NCI-H2081 treated with DMSO at 0.1 percent for 48 hours (cell line): ENCODE measurements around the gene HAUS7.

ENCODE experiments used
- DNase-seq: peaks from one replicate; lab custom pipeline; 2025; lab: John Stamatoyannopoulos, UW

The HAUS7 gene

DNA sequence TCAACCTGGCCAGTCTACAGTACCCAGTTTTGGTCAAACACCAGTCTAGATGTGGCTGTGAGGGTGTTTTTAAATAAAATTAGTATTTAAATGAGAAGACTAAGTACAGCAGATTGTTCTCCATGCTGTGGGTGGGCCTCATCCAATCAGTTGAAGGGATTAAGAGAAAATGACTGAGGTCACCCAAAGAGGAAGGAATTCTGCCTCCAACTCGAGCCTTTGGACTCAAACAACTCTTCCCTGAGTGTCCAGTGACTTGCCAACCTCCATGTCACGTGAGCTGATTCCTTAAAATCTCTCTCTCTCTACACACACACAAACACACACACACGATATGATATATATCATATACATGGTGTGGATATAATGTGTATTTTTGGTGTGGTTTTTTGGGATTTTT, 34.5 kb downstream of the HAUS7 start:
- DNase-seq = no peak

DNA sequence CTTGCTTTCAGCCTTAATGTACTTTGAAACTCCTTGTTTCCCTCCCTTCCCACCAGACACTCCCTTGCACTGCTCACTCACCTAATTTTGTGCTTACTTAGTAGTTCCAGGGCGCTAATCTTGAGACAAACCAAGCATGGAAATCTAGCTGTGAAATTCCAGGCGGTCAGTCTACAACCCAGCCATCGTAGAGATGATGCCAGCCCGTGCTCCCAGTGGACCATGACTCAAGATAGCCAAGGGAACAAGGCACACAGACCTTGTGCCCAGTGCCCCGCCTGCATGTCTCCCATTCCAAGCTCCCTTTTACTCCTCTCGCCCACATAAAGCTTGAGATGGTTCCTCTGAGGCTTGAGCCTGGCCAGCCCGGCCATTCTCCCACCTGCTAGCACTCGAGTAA, 35.6 kb downstream of the HAUS7 start:
- no peak for DNase-seq

DNA sequence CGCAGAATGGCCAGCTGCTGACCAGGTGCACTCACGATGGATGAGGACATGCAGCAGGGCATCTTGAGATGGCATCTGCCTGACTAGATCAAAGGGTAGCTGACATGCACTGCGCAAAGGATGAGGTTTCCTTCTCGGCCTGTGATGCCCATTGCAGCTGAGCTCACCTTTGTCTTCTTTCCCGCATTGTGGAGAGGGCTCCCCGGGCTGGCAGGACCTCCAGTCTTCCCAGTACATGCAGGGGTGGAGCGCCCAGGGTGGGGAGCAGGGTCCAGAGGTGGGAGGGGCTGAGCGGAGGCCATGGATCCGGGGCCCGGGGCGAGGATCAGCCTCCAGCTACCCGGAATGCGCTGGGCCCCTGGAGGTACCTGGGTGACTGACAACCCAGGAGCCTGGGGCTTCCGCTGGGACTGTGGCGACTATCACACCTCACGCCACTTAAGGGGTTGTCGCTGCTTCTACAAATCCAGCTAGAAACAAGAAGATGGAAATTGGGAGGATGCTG, 36.5 kb downstream of the HAUS7 start:
- no peak for DNase-seq

DNA sequence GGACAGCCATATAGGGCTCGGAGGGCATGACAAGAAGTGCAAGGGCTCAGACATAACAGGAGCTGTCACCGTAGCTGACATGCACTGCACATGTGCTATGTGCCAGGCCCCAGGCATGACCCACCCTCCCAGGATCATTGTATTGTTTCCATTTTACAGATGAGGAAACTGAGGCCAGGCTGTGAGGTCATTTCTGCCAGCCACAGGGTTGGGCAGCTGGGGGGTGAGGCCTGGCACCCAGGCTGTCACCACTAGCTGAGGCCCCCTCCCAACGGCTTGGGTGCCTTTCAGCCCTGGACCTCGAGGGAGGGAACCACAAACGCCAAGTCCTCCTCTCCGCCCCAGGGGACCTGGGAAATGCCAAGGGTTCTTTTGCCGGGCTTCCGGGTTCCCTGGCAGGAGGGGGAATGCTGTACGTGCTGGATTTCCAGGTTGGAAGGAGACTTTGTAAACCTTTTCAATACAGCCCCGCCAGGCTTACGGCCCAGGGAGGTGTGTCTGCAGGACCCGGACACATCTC, 37.2 kb downstream of the HAUS7 start:
- no peak for DNase-seq

DNA sequence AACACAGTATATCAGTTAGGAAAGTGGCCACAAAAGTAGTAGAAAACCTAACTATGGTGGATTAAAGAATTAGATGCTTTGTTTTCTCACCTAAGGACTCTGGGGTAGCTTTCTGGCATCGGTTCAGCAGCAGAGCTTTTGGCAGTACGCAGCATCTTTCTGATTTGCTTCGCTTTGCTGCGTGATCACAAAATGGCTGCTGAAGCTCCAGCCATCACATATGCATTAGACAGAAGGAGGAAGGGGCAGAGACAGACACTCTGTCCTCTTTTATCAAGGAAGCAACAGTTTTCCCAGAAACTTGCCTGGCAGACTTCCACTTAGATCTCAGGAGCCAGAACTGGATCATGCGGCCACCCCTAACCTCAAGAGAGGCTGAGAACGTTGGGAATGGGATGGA, 39.6 kb downstream of the HAUS7 start:
- DNase-seq = no peak

DNA sequence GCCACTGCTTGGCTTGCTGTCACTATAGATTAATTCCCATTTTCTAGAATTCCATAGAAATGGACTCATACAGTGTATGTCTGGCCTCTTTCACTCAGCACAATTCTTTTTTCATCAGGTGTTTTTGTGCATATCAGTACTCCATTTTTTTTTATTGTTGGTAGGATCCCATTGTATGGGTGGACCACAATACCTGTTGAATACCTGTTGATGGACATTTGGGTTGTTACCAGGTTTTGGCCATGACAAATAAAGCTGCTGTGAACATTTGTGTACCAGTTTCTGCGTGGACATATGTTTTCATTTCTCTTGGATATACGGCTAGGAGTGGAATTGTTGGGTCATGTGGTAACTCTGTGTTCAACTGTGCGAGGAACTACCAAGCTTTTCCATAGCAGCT, 44.2 kb downstream of the HAUS7 start:
- no peak for DNase-seq

DNA sequence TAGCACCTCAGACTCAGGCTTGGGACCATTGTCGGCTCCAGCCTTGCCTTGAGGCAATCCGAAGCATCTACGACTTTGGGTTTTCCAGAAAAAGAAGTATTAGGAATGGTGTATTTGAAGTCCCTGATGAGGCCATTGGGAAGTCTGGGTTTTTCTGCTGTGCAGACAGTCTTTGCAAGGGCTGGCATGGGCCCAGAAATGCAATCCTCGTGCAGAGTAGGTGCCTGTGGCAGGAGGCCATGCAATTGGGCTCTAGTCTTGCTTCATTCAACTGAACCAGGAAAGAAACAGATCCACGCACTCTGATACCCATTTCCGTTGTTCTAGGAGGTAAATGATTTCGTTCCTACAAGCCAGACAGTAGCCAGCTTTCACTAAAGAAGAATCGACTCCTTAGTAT, 46.7 kb downstream of the HAUS7 start:
- no peak for DNase-seq

DNA sequence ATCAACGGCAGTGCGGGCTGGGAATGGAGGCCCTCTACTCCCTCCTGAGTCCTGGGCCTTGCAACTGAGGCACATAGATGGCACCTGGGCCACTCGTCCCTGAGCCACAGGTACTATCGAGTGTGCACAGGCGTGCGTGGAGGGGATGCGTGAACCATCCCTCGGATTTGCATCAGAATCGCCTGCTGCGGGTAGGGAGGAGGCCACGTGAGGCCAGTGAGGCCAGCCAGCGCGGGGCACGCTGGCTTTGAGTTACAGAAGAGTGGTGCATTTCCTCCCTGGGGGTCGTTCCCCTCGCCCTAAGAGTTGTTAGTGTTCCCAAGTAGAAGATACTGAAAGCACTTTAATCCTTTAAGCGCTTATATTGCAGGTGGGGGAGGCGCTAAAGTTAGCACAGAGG, 48.5 kb downstream of the HAUS7 start:
- no peak for DNase-seq

DNA sequence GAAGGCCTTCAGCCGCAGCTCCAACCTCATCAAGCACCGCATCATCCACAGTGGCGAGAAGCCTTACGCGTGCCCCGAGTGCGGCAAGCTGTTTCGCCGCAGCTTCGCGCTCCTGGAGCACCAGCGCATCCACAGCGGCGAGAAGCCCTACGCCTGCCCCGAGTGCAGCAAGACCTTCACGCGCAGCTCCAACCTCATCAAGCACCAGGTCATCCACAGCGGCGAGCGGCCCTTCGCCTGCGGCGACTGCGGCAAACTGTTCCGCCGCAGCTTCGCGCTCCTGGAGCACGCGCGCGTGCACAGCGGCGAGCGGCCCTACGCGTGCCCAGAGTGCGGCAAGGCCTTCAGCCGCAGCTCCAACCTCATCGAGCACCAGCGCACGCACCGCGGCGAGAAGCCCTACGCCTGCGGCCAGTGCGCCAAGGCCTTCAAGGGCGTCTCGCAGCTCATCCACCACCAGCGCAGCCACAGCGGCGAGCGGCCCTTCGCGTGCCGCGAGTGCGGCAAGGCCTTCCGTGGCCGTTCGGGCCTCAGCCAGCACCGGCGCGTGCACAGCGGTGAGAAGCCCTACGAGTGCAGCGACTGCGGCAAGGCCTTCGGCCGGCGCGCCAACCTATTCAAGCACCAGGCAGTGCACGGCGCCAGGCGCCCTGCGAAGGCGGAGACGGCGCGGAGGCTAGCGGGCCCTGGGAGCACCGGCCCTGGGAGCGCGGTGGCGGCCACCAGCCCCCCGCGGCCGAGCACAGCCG, 49.4 kb downstream of the HAUS7 start:
- DNase-seq = no peak

DNA sequence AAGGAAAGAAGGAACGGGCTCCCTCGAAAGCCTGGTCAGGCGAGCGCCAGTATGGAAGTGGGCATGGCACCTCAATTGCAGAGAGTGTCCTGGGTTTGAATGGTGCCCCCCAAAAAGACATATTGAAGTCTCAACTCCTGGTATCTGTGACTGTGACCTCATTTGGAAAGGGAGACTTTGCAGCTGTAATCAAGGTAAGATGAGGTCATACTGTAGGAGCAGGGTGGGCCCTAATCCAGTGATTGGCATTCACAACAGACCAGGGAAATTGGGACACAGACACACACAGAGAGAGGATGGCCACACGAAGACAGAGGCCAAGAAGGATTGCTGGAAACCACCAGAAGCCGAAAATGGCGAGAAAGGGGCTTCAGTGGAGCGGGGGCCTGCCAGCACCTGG, 52.7 kb downstream of the HAUS7 start:
- DNase-seq = no peak

DNA sequence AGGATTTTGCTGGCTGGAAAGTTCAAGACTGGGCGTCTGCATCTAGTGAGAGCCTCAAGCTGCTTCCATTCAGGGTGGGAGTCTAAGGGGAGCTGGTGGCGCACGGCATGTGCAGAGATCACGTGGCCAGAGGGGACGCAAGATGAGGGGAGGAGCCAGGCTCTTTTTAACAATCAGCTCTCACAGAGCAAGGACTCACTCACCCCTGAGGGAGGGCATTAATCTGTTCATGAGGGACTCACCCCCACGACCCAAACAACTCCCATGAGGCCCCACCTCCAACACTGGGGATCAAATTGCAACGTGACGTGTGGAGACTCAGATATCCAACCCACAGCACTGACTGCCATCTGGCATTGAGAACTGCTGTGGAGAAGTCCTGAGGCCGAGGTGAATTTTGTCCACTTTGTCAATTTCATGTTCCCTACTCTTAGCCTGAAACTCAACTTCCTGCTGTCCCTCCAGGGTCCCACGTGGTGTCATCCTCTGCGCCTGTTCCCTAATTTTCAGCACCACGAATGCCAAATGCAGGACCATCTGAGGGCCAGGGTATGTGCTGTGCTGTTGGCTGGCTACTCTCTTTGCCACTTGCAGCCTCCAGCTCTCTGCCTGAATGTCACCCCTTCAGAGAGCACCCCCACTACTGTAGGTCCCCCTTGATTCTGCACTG, 53.5 kb downstream of the HAUS7 start:
- DNase-seq = no peak

DNA sequence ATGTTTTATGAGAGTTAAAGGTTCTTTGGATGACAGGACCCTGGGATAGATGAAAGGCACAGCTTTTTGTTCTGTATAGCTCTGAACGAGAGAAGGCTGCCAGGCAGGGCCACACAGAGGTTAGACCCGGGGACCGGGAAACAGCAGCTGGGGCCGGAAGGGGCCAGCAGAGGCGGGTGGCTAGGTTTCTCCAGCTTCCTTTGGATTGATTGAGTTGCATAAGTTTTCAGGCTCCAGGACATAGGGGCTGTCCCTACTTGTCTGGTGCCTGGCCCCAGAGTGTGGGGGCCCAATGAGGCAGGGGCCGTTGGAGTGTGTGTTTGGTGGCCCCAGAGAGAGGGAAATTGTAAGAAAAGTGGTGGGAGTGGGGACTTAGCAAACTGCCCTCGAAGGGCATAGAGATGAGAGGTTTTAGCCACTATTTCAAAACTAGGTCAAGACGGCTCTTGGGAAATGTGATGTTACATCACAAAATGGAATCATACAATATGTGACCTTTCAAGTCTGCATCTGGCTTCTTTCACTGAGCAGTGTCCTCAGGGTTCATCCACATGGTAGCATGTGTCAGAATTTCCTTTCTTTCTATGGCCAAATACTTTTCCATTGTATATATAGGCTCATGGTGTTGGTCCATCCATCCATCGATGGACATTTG, 55.4 kb downstream of the HAUS7 start:
- DNase-seq = no peak

DNA sequence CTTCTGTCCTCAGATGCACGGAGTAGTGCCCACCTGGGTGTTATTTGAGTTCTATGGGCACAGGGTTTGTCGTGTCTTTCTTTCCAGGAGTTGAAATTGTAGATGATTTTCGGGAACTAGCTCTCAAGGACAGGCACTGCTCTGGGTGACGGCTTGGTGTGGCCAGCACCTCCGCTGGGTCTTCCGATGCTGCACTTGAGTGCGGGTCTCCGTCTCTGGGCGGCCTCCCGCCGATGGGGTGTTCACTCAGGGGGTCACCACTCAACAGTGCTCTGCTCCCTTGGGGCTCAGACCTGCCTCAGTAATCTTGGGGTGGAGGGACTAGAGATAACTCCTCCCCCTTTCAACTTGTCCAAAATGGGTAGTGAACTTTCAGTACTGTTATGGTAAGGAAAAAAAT, 56.6 kb downstream of the HAUS7 start:
- DNase-seq = no peak

DNA sequence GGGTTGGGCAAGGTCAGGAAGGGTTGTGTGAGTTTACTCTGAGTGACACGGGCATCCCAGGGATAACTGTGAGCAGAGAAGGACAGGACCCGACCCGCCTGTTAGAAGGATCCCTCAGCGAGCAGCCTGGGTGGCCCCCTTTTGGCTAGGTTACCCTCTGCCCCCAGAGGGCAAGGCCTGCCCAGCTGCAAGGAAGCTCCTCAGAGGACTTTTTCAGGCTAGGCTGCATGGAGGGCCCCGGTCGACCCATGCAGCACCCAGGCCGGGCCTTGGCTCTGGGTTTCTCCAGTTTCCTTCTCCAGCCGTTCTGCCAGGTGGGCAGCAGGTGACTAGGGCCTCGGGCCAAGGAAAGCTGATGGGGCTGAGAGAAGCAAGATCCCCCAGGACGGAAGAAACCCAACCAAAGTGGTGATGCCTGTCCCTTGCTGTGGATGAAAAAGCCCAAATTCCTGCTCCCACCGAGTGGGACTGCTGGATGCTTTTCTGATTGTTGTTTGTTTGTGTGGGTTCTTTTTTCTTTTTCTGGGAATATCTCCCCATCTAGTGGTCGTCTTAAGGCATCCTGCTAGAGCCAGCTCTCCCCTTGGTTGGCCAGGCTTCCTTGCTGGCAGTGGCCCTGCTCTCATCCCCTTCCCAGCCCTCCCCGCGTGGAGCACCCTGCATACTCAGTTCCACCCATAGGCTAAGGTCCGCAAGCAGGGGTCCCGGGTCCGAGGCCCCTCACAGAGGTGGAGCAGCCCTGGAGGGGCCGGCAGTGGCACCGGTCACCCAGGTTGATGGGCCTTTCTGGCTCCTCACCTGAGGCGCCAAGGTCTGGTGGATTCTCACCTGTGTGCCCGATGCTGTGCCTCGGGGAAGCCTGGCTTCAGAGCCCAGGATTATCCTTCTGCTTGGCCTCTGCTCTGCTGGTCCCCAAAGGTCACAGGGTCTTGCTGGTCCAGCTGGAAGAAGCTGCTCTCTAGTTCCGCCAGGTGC, 57.3 kb downstream of the HAUS7 start:
- DNase-seq = no peak

DNA sequence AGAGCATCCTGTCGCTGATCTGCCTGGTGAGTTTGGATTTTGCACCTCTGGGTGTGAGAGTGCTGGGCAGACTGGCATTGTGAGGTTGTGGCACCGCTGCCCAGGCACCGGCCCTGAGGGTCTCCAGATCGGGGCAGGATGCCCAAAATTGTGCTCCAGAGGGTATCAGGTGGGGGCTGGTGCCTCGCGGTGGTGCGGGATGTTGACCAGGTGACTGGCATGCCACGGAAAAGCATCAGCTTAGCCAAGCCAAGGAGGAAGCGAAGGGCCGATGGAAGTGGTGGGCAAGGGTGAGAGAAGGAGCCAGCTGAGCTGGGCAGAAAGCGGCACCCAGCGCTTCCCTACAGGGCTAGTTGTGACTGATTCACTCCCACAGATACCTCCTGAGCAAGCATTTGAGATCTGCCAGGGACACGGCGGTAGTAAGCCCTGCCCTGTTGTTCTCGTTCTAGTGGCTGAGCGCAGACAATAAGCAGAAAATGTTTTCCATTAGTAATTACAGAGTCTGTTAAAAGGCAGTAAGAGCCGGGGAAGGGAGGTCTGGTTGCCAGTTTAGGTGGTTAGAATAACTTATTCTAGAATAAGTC, 58.3 kb downstream of the HAUS7 start:
- no peak for DNase-seq

DNA sequence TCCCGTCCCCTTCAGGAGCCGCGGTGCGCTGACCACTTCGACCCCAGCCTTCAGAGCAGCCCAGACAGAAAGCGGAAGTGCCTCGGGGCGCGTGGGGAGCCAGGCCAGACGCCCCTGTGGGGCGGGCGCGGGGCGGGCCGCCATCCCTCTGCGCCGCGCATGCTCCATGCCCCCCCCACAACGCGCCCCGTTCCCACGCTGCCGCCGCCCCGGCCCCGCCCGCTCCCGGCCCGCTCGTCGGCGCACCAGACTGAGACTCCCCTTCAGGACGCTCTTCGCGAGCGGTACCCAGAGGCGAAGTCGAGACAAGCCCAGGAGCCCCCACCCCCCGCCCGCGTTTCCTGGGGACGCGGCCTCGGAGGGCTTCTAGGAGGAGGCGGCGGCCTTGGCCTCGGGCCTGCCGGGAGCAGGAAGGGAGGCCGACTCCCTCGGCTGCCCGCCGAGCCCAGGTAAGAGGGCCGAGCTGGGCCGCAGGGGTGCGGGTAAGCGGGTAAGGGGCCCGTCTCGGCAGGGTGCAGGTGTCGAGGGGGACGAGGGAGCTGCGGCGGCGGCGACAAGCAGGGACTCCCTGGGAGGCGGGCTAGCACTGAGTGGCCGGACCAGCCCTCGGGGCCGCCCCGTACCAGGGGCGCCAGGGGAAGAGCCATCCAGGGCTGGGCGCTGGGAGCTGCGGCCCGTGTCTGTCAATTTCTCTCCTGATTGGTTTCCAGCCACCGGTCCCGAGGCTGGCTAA, 59.0 kb downstream of the HAUS7 start, which contains the start of gene ZFP92:
Gene ZFP92, plus strand, starts transcription at position 218 of the 733 bp plus-strand sequence. CDS start 6,851 bp downstream, outside the sequence.
- no peak for DNase-seq

DNA sequence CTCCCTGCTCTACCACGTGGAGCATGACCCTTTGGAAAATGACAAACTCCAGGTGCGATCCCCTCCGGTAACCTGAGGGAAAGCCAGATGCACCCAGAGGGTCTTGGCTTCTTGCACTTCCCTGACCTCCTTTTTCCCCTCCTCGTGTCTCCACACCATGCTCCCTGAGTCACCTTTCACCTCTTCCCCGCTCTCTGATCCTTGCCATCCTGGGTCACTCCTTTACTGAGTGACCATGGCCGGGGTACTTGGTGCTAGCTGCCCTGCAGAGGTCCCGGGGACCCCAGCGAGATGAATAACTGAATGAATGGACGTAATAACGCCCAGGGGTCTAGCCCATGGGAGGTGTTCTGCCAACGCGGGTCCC, 59.5 kb downstream of the HAUS7 start:
- DNase-seq = no peak

DNA sequence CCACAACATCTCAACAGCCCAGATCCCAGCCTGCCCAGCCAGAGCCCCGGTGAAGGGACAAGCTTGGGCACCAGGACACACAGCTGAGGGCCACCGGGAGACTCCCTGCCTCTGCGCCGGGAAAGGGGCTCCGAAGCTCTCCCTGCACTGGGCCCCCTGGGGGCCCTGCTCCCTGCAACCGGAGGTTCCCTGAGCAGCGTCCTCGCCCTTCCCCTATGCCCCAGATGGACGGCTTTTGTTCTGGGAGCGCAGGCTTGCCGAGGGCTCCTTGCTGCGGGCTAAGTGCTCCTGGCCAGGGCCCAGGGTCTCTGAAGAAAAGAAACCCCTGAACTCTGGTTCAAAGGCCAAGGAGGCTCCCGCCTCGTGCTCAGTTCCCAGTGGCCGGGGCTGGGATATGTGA, 60.0 kb downstream of the HAUS7 start:
- no peak for DNase-seq

DNA sequence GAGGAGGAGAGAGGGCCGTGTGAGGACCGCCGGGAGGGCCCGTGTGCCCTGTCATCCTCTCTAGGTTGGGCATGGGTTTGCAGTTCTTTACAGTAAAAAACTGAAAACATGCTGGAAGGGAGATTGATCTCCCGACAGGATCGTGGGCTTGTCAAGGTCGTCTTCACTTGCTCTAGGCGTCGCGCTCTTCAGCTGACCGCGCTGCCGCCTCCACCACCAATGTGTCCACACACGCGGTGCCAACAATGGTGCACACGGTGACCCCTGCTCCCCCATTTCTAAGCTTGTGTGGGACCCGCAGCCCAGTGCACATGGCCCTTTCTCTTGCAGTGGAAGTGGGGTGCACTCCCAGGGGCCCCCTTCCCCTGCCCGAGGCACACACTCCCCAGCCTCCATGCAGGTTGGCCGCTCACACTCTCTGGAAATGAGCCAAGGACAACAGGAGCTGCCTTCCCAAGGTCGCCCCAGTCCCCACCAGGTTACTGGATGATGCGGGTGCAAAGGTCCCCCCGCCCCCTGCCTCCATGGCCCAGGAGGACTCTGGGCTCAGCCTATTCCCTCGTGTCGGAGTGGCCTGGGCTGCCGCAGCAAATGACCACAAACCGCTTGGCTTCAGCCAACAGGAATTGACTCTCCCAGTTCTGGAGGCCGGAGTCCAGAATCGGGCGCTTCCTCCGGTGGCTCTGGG, 60.8 kb downstream of the HAUS7 start:
- no peak for DNase-seq

DNA sequence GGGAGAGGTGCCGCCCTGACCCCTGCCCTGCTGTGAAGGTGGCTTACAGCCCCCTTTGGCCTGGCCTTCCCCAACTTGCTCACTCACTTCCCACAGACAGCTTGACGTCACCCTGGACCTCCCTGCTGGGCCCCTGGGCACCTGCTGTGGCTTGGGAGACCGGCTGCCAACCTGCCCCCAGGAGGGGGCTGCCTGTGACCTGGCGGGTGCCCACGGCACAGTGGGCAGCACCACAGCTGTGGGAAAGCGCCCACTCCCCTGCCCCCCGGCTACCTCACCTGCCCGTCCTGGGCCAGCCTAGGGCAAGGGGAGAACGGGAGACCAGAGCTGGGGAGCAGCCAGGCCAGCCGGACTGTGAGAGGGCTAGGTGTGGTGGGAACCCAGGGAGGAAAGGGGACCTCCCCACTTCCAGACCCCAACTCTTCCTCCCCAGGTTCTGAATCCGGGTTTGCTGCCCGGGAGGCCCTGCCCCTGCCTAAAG, 61.5 kb downstream of the HAUS7 start:
- DNase-seq = no peak
